OCI-LY3 (cell line): ENCODE measurements around the gene DDX28.

ENCODE experiments used
- CTCF ChIP-seq: fragments of 200-600, 300-600 bp; sonication (generic); IDR thresholded peaks from 2 replicates; pipeline ENCODE4 v1.5.1; 2014; ENCODE audit warnings: antibody characterized with exemption, low read length, low read depth
- EZH2phosphoT487 ChIP-seq: fragments of 200-600 bp; shearing (Covaris generic); IDR thresholded peaks from 2 replicates; pipeline ENCODE4 v1.6.1; 2018; ENCODE audit warnings: antibody characterized with exemption, mixed run types, low read depth

DNA sequence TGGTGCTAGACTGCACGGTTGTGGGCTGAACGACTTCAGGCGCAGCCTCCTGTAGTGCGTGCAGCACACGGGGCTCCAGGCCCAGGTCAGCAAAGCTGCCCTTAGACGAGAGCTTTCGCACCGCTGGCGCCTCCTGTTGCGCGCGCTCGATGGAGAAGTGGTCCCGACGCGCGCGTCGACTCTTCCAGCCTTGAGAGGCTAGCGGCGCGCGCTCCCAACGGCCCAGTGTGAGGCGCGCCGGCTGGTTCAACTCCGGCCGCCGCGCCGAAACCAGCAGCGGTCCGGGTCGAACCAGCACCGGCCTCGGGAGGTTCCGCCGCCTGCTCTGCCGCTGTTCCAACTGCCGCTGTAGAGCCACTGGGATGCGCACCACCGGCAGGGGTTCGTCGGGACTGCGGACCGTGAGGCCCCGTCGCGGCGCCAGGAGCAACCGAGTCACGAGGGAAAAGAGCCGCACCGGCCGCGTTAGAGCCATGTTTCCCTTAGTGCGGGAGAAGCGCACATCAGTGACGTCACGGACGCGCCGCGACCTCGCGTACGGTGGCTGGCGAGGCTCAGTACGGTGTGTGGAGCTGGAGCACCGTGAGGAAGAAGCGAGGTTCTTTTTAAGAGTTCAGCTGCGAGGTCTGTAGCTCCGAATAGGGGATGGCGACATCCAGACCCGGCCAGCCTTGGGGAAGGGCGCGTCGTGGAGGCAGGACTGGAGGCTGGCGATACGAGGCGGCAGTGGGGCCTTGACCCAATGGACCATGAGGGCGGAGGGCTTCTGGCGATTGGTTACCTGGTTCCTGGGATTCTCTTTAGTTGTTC is at the start of gene DDX28, which contains the start of gene DUS2:
- TF ChIP-seq CTCF (no peak), EZH2phosphoT487 (no peak)
